GM21576 (cell line): ENCODE data around the gene OVOL2.
"Not testable (repeated sequence)": the region's sequence is repeated elsewhere in the genome, so short reads cannot be mapped to it uniquely, and the experiment has no call there.

Source experiments
- ATAC-seq: cut with Tn5 transposase; IDR thresholded peaks from one replicate; pipeline ENCODE4 v1.9.1; 2021; ENCODE audit warnings: mild to moderate bottlenecking, moderate library complexity; ENCODE audit not compliant: unreplicated experiment

The OVOL2 gene

GRCh38 chr20:18058661-18059467 lies 1.1 kb upstream of the OVOL2 start:
- ATAC-seq = no peak

GRCh38 chr20:18057994-18058349 lies 256 bp upstream of the OVOL2 start:
- no peak for ATAC-seq

GRCh38 chr20:18056174-18057100 lies 1.3 kb downstream of the OVOL2 start:
- ATAC-seq = no peak

- ATAC-seq = no peak
Observed at GRCh38 chr20:18055261-18055660, 2.5 kb downstream of the OVOL2 start.

- ATAC-seq = no peak
Observed at GRCh38 chr20:18052856-18053255, 4.9 kb downstream of the OVOL2 start.

- no peak for ATAC-seq
Observed at GRCh38 chr20:18050628-18051027, 7.1 kb downstream of the OVOL2 start.

GRCh38 chr20:18048176-18048575 lies 9.5 kb downstream of the OVOL2 start:
- ATAC-seq = no peak

GRCh38 chr20:18046535-18046934 lies 11.2 kb downstream of the OVOL2 start:
- no peak for ATAC-seq

- no peak for ATAC-seq
Observed at GRCh38 chr20:18042229-18042628, 15.5 kb downstream of the OVOL2 start.

- ATAC-seq = no peak
Observed at GRCh38 chr20:18041462-18041861, 16.3 kb downstream of the OVOL2 start.

- no peak for ATAC-seq
Observed at GRCh38 chr20:18039063-18039462, 18.7 kb downstream of the OVOL2 start.

GRCh38 chr20:18034039-18034438 lies 23.7 kb downstream of the OVOL2 start:
- ATAC-seq = no peak

- ATAC-seq = no peak
Observed at GRCh38 chr20:18032977-18033892, 24.5 kb downstream of the OVOL2 start.

GRCh38 chr20:18031888-18032509 lies 25.7 kb downstream of the OVOL2 start:
- no peak for ATAC-seq

GRCh38 chr20:18031050-18031449 lies 26.7 kb downstream of the OVOL2 start:
- ATAC-seq = no peak

GRCh38 chr20:18030020-18030419 lies 27.7 kb downstream of the OVOL2 start:
- no peak for ATAC-seq

- not testable (repeated sequence) for ATAC-seq
Observed at GRCh38 chr20:18027011-18027410, 30.7 kb downstream of the OVOL2 start.

GRCh38 chr20:18024606-18025127 lies 33.0 kb downstream of the OVOL2 start:
- ATAC-seq = no peak

GRCh38 chr20:18020931-18021330 lies 36.8 kb downstream of the OVOL2 start:
- ATAC-seq = no peak

GRCh38 chr20:18019068-18019467 lies 38.6 kb downstream of the OVOL2 start:
- peak; percentile 77 for ATAC-seq
